HepG2 (cell line): ENCODE results near the gene ATRAID. TPM values are rescaled to one million over a fixed set of nuclear protein-coding genes. Genes with fewer than 3 reads are reported as not detected.

Experiments used
- GPN1 ChIP-seq: sonication (generic); formaldehyde crosslinking; IDR thresholded peaks from 2 replicates; pipeline ENCODE4 v1.5.1; 2020; ENCODE audit warnings: missing genetic modification reagents, borderline replicate concordance
- ISL2 ChIP-seq: sonication (generic); formaldehyde crosslinking; IDR thresholded peaks from 2 replicates; pipeline ENCODE4 v1.5.0; 2020; ENCODE audit warnings: missing genetic modification reagents
- ONECUT2 ChIP-seq: sonication (generic); formaldehyde crosslinking; IDR thresholded peaks from 2 replicates; pipeline ENCODE4 v1.4.0; 2020; ENCODE audit warnings: missing genetic modification reagents
- PAXIP1 ChIP-seq: sonication (generic); formaldehyde crosslinking; conservative IDR thresholded peaks from 2 replicates; pipeline ENCODE4 v1.4.0; 2020; ENCODE audit warnings: mild to moderate bottlenecking, missing genetic modification reagents, moderate library complexity
- RAD21 ChIP-seq: fragments of 450-650 bp; formaldehyde crosslinking; IDR thresholded peaks from 2 replicates; pipeline ENCODE4 v1.5.0; 2020; ENCODE audit warnings: mild to moderate bottlenecking
- RFX1 ChIP-seq: fragments of 450-650 bp; IDR thresholded peaks from 2 replicates; pipeline ENCODE4 v1.6.1; 2017
- THYN1 ChIP-seq: sonication (generic); formaldehyde crosslinking; IDR thresholded peaks from 2 replicates; pipeline ENCODE4 v1.8.1; 2023; ENCODE audit warnings: low read depth, mild to moderate bottlenecking, moderate library complexity, missing genetic modification reagents, borderline replicate concordance
- XRCC5 ChIP-seq: fragments of 200-400 bp; formaldehyde crosslinking; optimal IDR thresholded peaks from 2 replicates; pipeline ENCODE3; 2017; ENCODE audit warnings: mild to moderate bottlenecking, low read length
- ZBTB8A ChIP-seq: sonication (generic); formaldehyde crosslinking; IDR thresholded peaks from 2 replicates; pipeline ENCODE4 v1.4.0; 2020; ENCODE audit warnings: mild to moderate bottlenecking, low read depth, missing genetic modification reagents, borderline replicate concordance
- ZFP36L2 ChIP-seq: sonication (generic); formaldehyde crosslinking; IDR thresholded peaks from 2 replicates; pipeline ENCODE4 v1.4.0; 2020; ENCODE audit warnings: missing genetic modification reagents
- ZNF782 ChIP-seq: sonication (generic); formaldehyde crosslinking; IDR thresholded peaks from 2 replicates; pipeline ENCODE4 v1.4.0; 2020; ENCODE audit warnings: missing genetic modification reagents, mild to moderate bottlenecking, borderline replicate concordance
- polyA plus RNA-seq, 8 experiments: library from polyadenylated mRNA; depleted of rRNA in 3 of 8; stranded (reverse) in 7 of 8; unstranded in 1 of 8; fragments of >200 nt; fragmentation: Illumina TruSeq in 4 of 8; extraction: Trizol in 4 of 8; gene quantifications; 2 replicates each; pipeline versions ENCODE4 v1.2.1 to v1.2.3, GENCODE V29; 2011 to 2016; ENCODE audit warnings: low read depth in 4 of 8, missing spikeins in 1 of 8, mixed read lengths in 1 of 8; ENCODE audit not compliant: insufficient read depth in 1 of 8
- total RNA-seq, 5 experiments: library from RNA; depleted of rRNA; stranded (reverse); fragments of >200 nt; fragmentation: Illumina TruSeq; extraction: Trizol; gene quantifications; 2 replicates each; pipeline ENCODE4 v1.2.3, GENCODE V29; 2016; ENCODE audit warnings: low read depth in 1 of 5
- TF ChIP-seq, protein P1 (sequence below): sonication (generic); formaldehyde crosslinking; IDR thresholded peaks from 2 replicates; pipeline ENCODE4 v1.5.0; 2020; ENCODE audit warnings: mild to moderate bottlenecking, missing genetic modification reagents
- TF ChIP-seq, protein P2 (sequence below): IDR thresholded peaks from 2 replicates; pipeline ENCODE4 v1.6.1; 2016; ENCODE audit warnings: missing genetic modification reagents, missing compliant biosample characterization
- TF ChIP-seq, protein P3 (sequence below): IDR thresholded peaks from 2 replicates; pipeline ENCODE4 v1.6.1; 2016; ENCODE audit warnings: mild to moderate bottlenecking
- TF ChIP-seq, protein P4 (sequence below): fragments of 450-650 bp; IDR thresholded peaks from 2 replicates; pipeline ENCODE4 v1.6.1; 2017
- TF ChIP-seq, protein P5 (sequence below): sonication (generic); formaldehyde crosslinking; IDR thresholded peaks from 2 replicates; pipeline ENCODE4 v1.4.0; 2020; ENCODE audit warnings: missing genetic modification reagents

Gene ATRAID
- total and polyA plus RNA-seq, 2 of the 13 experiments (the other 11 are each of a cell fraction or from before 2014, with no cell fraction given), result 207 to 382 TPM

DNA sequence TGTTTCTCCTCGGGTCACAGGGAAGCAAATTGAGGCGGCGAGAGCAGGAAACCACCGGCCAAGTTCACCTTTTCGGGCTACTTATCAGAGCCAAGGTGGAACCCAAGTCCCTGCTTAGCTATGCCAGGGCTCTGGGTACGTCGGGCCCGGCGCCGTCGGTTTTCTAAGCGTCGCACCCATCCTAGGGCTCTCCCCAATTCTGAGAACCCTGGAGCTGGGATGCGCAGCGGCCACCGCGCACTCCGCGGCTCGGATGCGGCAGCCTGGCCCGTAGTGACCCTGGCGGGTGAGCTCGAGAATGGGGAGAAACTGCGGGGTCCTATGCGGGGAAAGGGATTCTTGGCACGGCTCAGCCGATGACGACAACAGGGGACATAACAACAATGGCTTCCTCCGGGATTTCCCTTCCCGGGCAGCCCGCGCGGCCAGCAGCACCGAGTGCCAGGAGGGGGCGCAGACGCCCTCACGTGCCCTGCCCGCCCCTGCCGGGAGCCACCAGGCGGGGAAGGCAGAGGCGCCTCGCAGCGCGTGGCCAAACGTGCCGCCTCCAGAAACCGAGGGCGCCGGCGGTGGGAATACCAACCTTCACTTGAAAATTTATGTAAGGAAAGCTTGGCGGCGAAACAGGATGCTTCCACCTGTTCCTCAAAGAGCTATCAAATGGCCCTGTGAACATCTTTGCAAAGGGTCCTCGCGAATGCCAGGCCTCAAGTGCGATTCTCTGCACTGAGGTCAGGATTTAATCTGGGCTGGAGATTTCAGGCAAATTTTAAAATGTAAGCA lies 53.1 kb downstream of the ATRAID start (continued):
- TF ChIP-seq PAXIP1, result no peak
- no peak for TF ChIP-seq ZFP36L2 (CRISPR knock-in tag)
- TF ChIP-seq ONECUT2 (CRISPR knock-in tag), result no peak
- peak; percentile 96 for TF ChIP-seq XRCC5
- TF ChIP-seq, protein P1, sequence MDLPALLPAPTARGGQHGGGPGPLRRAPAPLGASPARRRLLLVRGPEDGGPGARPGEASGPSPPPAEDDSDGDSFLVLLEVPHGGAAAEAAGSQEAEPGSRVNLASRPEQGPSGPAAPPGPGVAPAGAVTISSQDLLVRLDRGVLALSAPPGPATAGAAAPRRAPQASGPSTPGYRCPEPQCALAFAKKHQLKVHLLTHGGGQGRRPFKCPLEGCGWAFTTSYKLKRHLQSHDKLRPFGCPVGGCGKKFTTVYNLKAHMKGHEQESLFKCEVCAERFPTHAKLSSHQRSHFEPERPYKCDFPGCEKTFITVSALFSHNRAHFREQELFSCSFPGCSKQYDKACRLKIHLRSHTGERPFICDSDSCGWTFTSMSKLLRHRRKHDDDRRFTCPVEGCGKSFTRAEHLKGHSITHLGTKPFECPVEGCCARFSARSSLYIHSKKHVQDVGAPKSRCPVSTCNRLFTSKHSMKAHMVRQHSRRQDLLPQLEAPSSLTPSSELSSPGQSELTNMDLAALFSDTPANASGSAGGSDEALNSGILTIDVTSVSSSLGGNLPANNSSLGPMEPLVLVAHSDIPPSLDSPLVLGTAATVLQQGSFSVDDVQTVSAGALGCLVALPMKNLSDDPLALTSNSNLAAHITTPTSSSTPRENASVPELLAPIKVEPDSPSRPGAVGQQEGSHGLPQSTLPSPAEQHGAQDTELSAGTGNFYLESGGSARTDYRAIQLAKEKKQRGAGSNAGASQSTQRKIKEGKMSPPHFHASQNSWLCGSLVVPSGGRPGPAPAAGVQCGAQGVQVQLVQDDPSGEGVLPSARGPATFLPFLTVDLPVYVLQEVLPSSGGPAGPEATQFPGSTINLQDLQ (CRISPR knock-in tag), result no peak
- TF ChIP-seq, protein P2, sequence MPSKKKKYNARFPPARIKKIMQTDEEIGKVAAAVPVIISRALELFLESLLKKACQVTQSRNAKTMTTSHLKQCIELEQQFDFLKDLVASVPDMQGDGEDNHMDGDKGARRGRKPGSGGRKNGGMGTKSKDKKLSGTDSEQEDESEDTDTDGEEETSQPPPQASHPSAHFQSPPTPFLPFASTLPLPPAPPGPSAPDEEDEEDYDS (CRISPR knock-in tag), result peak; percentile 29; the same call in 1 of the 2 replicates
- TF ChIP-seq, protein P3, sequence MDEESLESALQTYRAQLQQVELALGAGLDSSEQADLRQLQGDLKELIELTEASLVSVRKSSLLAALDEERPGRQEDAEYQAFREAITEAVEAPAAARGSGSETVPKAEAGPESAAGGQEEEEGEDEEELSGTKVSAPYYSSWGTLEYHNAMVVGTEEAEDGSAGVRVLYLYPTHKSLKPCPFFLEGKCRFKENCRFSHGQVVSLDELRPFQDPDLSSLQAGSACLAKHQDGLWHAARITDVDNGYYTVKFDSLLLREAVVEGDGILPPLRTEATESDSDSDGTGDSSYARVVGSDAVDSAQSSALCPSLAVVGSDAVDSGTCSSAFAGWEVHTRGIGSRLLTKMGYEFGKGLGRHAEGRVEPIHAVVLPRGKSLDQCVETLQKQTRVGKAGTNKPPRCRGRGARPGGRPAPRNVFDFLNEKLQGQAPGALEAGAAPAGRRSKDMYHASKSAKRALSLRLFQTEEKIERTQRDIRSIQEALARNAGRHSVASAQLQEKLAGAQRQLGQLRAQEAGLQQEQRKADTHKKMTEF, result peak; percentile 61; the same call in 1 of the 2 replicates
- TF ChIP-seq RAD21, result peak; percentile 88
- no peak for TF ChIP-seq RFX1
- TF ChIP-seq ZNF782 (CRISPR knock-in tag), result 0 out of 2 replicates have a peak, but pooled peaks have one; percentile 68
- TF ChIP-seq ISL2 (CRISPR knock-in tag), result peak; percentile 32; the same call in 1 of the 2 replicates
- TF ChIP-seq THYN1, result no peak
- no peak for TF ChIP-seq GPN1
- no peak for TF ChIP-seq ZBTB8A (CRISPR knock-in tag)
- TF ChIP-seq, protein P4, sequence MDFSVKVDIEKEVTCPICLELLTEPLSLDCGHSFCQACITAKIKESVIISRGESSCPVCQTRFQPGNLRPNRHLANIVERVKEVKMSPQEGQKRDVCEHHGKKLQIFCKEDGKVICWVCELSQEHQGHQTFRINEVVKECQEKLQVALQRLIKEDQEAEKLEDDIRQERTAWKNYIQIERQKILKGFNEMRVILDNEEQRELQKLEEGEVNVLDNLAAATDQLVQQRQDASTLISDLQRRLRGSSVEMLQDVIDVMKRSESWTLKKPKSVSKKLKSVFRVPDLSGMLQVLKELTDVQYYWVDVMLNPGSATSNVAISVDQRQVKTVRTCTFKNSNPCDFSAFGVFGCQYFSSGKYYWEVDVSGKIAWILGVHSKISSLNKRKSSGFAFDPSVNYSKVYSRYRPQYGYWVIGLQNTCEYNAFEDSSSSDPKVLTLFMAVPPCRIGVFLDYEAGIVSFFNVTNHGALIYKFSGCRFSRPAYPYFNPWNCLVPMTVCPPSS, result no peak
- TF ChIP-seq, protein P5, sequence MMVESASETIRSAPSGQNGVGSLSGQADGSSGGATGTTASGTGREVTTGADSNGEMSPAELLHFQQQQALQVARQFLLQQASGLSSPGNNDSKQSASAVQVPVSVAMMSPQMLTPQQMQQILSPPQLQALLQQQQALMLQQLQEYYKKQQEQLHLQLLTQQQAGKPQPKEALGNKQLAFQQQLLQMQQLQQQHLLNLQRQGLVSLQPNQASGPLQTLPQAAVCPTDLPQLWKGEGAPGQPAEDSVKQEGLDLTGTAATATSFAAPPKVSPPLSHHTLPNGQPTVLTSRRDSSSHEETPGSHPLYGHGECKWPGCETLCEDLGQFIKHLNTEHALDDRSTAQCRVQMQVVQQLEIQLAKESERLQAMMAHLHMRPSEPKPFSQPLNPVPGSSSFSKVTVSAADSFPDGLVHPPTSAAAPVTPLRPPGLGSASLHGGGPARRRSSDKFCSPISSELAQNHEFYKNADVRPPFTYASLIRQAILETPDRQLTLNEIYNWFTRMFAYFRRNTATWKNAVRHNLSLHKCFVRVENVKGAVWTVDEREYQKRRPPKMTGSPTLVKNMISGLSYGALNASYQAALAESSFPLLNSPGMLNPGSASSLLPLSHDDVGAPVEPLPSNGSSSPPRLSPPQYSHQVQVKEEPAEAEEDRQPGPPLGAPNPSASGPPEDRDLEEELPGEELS (CRISPR knock-in tag), result peak; percentile 59; the same call in 1 of the 2 replicates
